Fibroblast of lung (primary cell): ENCODE results near the gene FCN2.

Source experiments
- CTCF ChIP-seq, 2 donors: IDR thresholded peaks in 1 of 2; conservative IDR thresholded peaks in 1 of 2; 1 replicate in 1 of 2; 2 replicates in 1 of 2; pipeline ENCODE4 v1.5.1; 2011 to 2012; ENCODE audit warnings: low read length in 2 of 2, control low read depth in 1 of 2, inconsistent platforms in 1 of 2, low read depth in 1 of 2, mild to moderate bottlenecking in 1 of 2
- EZH2 ChIP-seq: IDR thresholded peaks from 2 replicates; pipeline ENCODE4 v1.5.1; 2012; ENCODE audit warnings: low read length, control low read depth, mild to moderate bottlenecking; ENCODE audit errors: missing control alignments

- no peak for TF ChIP-seq CTCF (conservative IDR thresholded peaks at IDR 0.05 in 1 of 2, IDR thresholded peaks at IDR 0.05 in 1 of 2; ENCODE audit: low read depth in 1 of 2, low read length in 2 of 2)
- TF ChIP-seq EZH2, result no peak
Measured at GRCh38 chr9:134913713-134914500, 33.3 kb downstream of the FCN2 start.
